NCI-H446 (cell line): Measurements from ENCODE around the gene NRTN.
"Not testable (repeated sequence)": the region's sequence is repeated elsewhere in the genome, so short reads cannot be mapped to it uniquely, and the experiment has no call there.

Experiments used
- DNase-seq, 2 experiments: peaks; one replicate each; lab custom pipeline; 2025; lab: John Stamatoyannopoulos, UW

The NRTN gene

GRCh38 chr19:5804516-5805461 lies at the start of gene NRTN:
NRTN (plus strand) TSS chr19:5805067; CDS start chr19:5824166, 19,099 bp downstream.
- peak in 1 of 2 experiments; percentile 69 for DNase-seq

- DNase-seq: no peak
Observed at GRCh38 chr19:5762608-5763217, 42.2 kb upstream of the NRTN start.

GRCh38 chr19:5765220-5765619 lies 39.6 kb upstream of the NRTN start:
- no peak for DNase-seq

DNA sequence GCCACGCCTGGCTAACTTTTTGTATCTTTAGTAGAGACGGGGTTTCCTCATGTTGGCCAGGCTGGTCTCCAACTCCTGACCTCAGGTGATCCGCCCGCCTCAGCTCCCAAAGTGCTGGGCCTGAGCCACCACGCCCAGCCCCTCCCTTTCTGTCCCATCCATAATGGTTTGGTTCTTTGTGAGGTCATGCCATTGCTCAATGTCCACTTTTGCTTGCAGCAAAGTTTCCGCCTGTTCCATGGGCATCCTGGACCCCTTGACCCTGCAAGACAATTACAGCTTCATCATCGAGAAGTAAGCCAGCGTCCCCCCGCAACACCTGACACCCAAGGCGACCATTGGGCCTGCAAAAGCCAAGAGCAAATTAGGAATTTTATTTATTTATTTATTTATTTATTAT lies 36.9 kb upstream of the NRTN start:
- no peak for DNase-seq

DNA sequence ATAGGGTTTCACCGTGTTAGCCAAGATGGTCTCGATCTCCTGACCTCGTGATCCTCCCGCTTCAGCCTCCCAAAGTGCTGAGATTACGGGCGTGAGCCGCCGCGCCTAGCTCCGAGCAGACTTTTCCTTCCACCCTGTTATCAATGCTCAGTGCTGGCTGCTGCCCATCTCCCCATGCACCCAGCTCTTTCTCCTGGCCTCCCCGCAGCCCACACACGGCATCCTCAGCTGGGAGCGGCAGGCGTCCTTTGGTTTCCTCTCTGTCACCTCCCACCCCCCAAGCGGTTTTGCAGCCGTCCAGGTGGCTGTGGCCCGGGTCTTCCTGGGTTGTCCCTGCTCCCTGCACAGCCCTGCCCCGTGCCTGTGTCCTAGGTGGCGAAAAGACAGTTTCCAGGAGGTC lies 32.5 kb upstream of the NRTN start:
- no peak for DNase-seq

DNA sequence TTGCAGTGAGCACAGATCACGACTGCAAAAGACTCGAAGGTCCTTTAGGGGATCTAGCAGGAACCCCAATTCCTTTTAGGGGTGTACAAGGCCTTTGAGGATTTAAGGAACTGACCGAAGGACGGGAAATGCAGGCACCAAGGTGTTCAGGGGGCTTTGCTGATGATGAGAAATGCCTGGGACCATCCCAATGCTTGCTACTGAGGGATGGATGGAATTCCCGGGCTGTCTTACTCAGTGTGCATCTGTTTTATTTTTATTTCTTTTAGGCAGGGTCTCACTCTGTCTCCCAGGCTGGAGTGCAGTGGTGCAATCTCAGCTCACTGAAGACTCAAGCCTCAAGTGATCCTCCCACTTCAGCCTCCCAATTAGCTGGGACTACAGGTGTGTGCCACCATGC lies 31.6 kb upstream of the NRTN start:
- DNase-seq: no peak

- no peak for DNase-seq
Observed at GRCh38 chr19:5774921-5775320, 29.9 kb upstream of the NRTN start.

DNA sequence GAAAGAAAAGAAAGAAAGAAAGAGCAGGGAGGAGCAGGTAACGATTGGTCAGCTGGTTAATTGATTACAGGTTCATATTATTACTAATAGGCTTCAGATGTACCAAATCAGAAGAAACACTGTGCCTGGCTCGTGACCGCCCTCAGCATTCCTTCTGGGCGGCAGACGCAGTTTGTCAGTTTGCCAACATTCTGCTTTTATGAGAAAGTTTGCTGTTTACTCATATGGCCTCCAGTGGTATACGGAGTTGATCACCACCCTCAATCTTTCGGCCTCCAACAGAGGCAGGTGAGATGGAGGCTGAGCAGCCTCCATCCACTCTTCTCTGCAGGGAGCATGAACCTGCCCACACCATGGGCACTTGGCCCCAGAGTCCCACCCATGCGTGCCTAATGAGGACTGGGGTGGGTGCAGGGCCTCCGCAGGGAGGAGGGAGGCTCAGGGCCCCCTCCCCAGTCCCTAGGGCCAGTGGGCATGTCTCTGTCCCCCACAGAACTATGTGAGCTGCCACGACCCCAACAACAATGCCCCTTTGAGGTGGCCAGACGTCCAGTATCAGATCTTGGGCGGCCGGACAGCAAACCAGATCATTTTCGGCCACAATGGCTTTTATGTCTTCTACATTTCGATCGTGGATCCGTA lies 29.1 kb upstream of the NRTN start:
- no peak for DNase-seq

DNA sequence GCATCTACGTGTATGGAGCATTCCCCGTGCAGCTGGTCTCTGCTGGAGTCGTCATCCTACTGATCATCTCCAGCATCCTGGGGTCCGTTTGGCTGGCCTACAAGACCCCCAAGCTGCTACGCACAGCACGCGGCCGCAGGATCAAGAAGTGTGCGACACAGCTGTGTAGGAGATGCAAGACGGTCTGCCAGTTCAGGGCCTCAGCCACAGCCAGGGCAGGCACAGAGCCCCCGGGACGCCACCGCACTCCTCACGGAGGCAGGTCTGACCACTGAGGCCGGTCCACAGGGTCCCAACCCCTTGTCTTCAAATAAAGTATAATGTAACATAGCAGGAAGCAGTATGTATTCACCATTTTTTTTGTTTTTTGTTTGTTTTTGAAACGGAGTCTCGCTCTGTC lies 26.5 kb upstream of the NRTN start:
- no peak for DNase-seq

DNA sequence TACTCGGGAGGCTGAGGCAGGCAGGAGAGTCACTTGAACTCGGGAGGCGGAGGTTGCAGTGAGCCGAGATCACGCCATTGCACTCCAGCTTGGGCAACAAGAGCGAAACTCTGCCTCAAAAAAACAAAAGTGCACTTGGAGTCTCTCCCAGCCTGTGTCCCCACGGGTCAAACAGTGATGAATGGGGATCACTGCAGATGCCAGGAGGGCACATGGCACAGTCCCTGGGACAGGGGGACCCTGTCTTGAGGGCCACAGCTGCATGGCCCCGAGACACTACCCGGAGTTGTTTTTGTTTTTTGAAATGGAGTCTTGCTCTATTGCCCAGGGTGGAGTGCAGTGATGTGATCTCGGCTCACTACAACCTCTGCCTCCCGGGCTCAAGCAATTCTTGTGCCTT lies 24.0 kb upstream of the NRTN start:
- DNase-seq: not testable (repeated sequence)

DNA sequence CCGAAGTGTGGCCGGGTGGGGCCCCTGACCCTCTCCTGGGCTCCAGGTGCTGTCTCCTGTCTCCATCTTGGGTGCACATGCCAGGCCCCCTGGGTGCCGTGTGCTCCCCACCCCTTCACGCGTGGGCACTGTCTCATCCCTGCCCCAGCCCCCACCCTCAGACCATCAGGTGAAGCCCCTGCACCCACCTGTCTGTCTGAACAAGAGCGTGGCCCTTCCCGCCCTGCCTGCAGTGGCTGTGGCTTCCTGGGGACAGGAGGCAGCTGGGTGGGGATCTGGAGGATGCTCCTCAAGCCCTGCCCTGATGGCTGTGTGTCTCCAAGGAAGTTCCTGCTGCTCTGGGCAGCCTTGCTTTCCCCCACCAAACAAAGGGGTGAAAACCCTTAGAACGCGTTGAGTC lies 22.5 kb upstream of the NRTN start:
- no peak for DNase-seq

- DNase-seq: no peak
Observed at GRCh38 chr19:5782945-5783919, 21.6 kb upstream of the NRTN start.

GRCh38 chr19:5784581-5785147 lies 20.2 kb upstream of the NRTN start, which contains the start of gene PRR22:
PRR22 (minus strand) TSS chr19:5784746; CDS start chr19:5784660, 86 bp downstream.
- DNase-seq: no peak

- DNase-seq: no peak
Observed at GRCh38 chr19:5785423-5785822, 19.4 kb upstream of the NRTN start.

DNA sequence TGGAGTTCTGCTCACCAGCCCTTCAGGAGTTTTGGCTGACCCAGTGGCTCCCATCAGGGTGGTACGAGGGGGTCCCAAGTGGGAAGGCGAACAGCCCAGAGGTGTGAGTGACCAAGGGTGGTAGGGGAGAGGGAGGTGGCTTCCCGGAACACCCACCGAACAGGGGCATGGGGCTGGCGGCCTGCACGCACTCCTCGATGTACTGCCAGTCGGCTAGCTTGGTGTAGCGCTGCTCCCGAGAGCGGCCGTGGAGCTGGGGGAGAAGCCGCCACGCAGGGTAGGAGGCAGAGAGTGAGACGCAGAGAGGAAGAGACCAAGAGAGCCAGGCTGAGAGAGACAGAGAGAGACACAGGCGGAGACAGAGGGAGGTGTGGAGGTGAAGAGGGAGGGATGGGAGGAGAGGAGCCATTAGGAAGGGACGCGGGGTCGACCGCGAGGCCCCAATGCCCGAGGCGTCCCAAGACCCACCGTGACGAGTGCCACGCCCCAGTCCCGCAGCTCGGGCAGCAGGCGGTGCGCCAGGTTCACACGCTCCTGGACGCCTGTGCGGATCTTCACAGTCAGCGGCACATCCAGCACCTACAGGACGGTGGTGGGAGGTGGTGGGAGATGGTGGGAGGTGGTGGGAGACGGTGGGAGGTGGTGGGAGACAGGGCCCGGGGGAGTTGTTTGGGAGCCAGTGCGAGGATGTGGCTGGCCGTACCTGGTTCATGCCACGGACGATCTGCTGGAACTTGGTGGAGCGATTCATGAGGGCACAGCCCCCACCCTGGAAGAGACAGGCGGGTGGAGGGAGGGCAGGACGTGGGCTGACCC lies 18.1 kb upstream of the NRTN start:
- DNase-seq: no peak

- no peak for DNase-seq
Observed at GRCh38 chr19:5787409-5788182, 17.3 kb upstream of the NRTN start.

DNA sequence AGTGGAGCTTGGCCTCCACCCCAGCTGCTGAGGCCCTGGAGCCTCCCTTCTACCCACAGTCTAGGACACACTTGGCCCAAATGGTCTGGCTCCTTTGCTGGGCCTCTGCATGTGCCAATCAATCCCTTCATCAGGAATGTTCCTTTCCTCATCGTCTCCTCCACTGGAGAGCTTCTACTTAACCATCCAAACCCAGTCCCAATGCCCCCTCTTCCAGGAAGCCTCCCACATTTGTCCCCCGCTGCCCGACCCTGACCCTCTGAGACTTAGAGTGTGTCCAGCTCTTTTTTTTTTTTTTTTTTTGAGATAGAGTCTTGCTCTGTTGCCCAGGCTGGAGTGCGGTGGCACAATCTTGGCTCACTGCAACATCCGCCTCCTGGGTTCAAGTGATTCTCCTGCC lies 16.4 kb upstream of the NRTN start:
- DNase-seq: no peak

DNA sequence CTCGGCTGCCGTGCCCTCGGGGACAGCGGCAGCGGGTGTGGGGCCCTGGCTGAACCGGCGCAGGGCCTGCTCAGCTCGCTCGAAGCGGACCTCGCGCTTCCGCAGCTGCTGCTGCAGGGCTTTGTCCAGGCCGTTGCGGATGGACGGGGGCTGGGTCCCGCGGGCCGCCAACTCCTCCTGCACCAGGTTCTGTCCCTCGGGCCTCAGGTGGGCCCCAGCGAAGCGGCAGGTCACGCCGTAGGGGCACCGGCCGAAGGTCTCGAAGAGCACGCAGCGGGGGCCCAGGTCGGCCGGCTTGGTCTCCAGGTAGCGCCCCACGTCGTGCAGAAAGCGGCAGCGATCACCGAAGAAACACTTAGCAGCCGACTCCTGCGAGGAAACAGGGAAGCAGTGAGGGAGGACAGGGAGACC lies 15.5 kb upstream of the NRTN start:
- no peak for DNase-seq

- DNase-seq: no peak
Observed at GRCh38 chr19:5789886-5790558, 14.8 kb upstream of the NRTN start.
